SJCRH30 (cell line): ENCODE measurements around the gene ARHGEF6. TPM values are rescaled to one million over a fixed set of nuclear protein-coding genes. Genes with fewer than 3 reads are reported as not detected.

ENCODE experiments used
- DNase-seq, 2 experiments: peaks; one replicate each; pipeline ENCODE4 v3.0.0-alpha.2; 2015 to 2020
- H3K27ac ChIP-seq: fragments of 250-450 bp; sonication (Bioruptor Pico); 2 replicates; pipeline ENCODE4 v1.5.1; 2020; ENCODE audit warnings: mild to moderate bottlenecking, moderate library complexity
- H3K27me3 ChIP-seq: fragments of 250-450 bp; sonication (Bioruptor Pico); 2 replicates; pipeline ENCODE4 v1.5.1; 2020; ENCODE audit warnings: mild to moderate bottlenecking, moderate library complexity
- H3K36me3 ChIP-seq: fragments of 250-450 bp; sonication (Bioruptor Pico); 2 replicates; pipeline ENCODE4 v1.5.1; 2020; ENCODE audit warnings: mild to moderate bottlenecking, moderate library complexity
- H3K4me1 ChIP-seq: fragments of 250-450 bp; sonication (Bioruptor Pico); 2 replicates; pipeline ENCODE4 v1.5.1; 2020; ENCODE audit warnings: mild to moderate bottlenecking, moderate library complexity
- H3K4me3 ChIP-seq: fragments of 250-450 bp; sonication (Bioruptor Pico); 2 replicates; pipeline ENCODE4 v1.5.1; 2020; ENCODE audit warnings: mild to moderate bottlenecking, moderate library complexity
- H3K9me3 ChIP-seq: fragments of 250-450 bp; sonication (Bioruptor Pico); replicated peaks from 2 replicates; pipeline ENCODE4 v1.5.1; 2020; ENCODE audit warnings: mild to moderate bottlenecking, moderate library complexity
- total RNA-seq: library from RNA; depleted of rRNA; stranded (reverse); fragments of >200 nt; shearing (Covaris generic); gene quantifications from 2 replicates; pipeline ENCODE4 v1.2.3, GENCODE V29; 2014

ARHGEF6 gene
- total RNA-seq, 1 experiment from 2014 or later, result 10.8 TPM

GRCh38 chrX:136636121-136636520 lies 144.6 kb downstream of the ARHGEF6 start:
- H3K4me3 ChIP-seq, result no peak overlapping the region
- H3K4me1 ChIP-seq, result no peaks in the 10 kb centered on the region
- H3K27ac ChIP-seq, result no peak overlapping the region
- no peaks in the 10 kb centered on the region for H3K27me3 ChIP-seq
- peak; percentile 9 to 22 for DNase-seq
- H3K36me3 ChIP-seq, result no peaks in the 10 kb centered on the region
- no peaks in the 10 kb centered on the region for H3K9me3 ChIP-seq

GRCh38 chrX:136635235-136635634 lies 145.5 kb downstream of the ARHGEF6 start:
- no peak for DNase-seq
- Histone ChIP-seq H3K36me3 (no peaks in the 10 kb centered on the region), H3K27me3 (no peaks in the 10 kb centered on the region)

GRCh38 chrX:136630881-136631280 lies 149.9 kb downstream of the ARHGEF6 start:
- H3K36me3 ChIP-seq, result no peaks in the 10 kb centered on the region
- no peak for DNase-seq
- no peak overlapping the region for H3K27ac ChIP-seq
- H3K9me3 ChIP-seq, result no peaks in the 10 kb centered on the region
- no peaks in the 10 kb centered on the region for H3K27me3 ChIP-seq
- no peaks in the 10 kb centered on the region for H3K4me1 ChIP-seq
- H3K4me3 ChIP-seq, result no peak overlapping the region

More at GRCh38 chrX:136635235-136635634, 145.5 kb downstream of the ARHGEF6 start:
- Histone ChIP-seq H3K9me3 (no peaks in the 10 kb centered on the region), H3K4me3 (no peak overlapping the region), H3K27ac (no peak overlapping the region), H3K4me1 (no peaks in the 10 kb centered on the region)

- DNase-seq, result no peak
- Histone ChIP-seq H3K4me3 (no peak overlapping the region), H3K9me3 (no peaks in the 10 kb centered on the region), H3K36me3 (no peaks in the 10 kb centered on the region), H3K27ac (no peak overlapping the region), H3K27me3 (no peaks in the 10 kb centered on the region), H3K4me1 (no peaks in the 10 kb centered on the region)
Observed at GRCh38 chrX:136629084-136629750, 151.5 kb downstream of the ARHGEF6 start.

- H3K4me1 ChIP-seq, result no peaks in the 10 kb centered on the region
- no peaks in the 10 kb centered on the region for H3K36me3 ChIP-seq
- no peaks in the 10 kb centered on the region for H3K27me3 ChIP-seq
- H3K4me3 ChIP-seq, result no peak overlapping the region
- no peak for DNase-seq
- no peaks in the 10 kb centered on the region for H3K9me3 ChIP-seq
- no peak overlapping the region for H3K27ac ChIP-seq
Observed at GRCh38 chrX:136627409-136627808, 153.3 kb downstream of the ARHGEF6 start.

- Histone ChIP-seq H3K4me1 (no peaks in the 10 kb centered on the region), H3K4me3 (no peak overlapping the region), H3K27me3 (no peaks in the 10 kb centered on the region), H3K27ac (no peak overlapping the region), H3K36me3 (no peaks in the 10 kb centered on the region), H3K9me3 (no peaks in the 10 kb centered on the region)
- no peak for DNase-seq
Observed at GRCh38 chrX:136626891-136627290, 153.8 kb downstream of the ARHGEF6 start.

- Histone ChIP-seq H3K4me3 (no peak overlapping the region), H3K27me3 (no peaks in the 10 kb centered on the region), H3K4me1 (no peaks in the 10 kb centered on the region), H3K9me3 (no peaks in the 10 kb centered on the region), H3K27ac (no peak overlapping the region), H3K36me3 (no peaks in the 10 kb centered on the region)
- no peak for DNase-seq
Observed at GRCh38 chrX:136626237-136626636, 154.5 kb downstream of the ARHGEF6 start.

GRCh38 chrX:136625246-136625645 lies 155.5 kb downstream of the ARHGEF6 start:
- Histone ChIP-seq H3K9me3 (no peaks in the 10 kb centered on the region), H3K36me3 (no peaks in the 10 kb centered on the region), H3K27ac (no peak overlapping the region), H3K4me1 (no peaks in the 10 kb centered on the region), H3K27me3 (no peaks in the 10 kb centered on the region), H3K4me3 (no peak overlapping the region)
- DNase-seq, result no peak

- Histone ChIP-seq H3K4me3 (no peak overlapping the region), H3K27me3 (no peaks in the 10 kb centered on the region), H3K9me3 (no peaks in the 10 kb centered on the region), H3K27ac (no peak overlapping the region), H3K4me1 (no peaks in the 10 kb centered on the region), H3K36me3 (no peaks in the 10 kb centered on the region)
- no peak for DNase-seq
Observed at GRCh38 chrX:136623396-136623795, 157.3 kb downstream of the ARHGEF6 start.

GRCh38 chrX:136622568-136622967 lies 158.2 kb downstream of the ARHGEF6 start:
- Histone ChIP-seq H3K4me1 (no peaks in the 10 kb centered on the region), H3K4me3 (no peak overlapping the region), H3K36me3 (no peaks in the 10 kb centered on the region), H3K27ac (no peak overlapping the region), H3K27me3 (no peaks in the 10 kb centered on the region), H3K9me3 (no peaks in the 10 kb centered on the region)
- DNase-seq, result no peak

GRCh38 chrX:136620780-136621179 lies 160.0 kb downstream of the ARHGEF6 start:
- Histone ChIP-seq H3K9me3 (no peaks in the 10 kb centered on the region), H3K27ac (no peak overlapping the region), H3K36me3 (no peaks in the 10 kb centered on the region), H3K4me1 (no peaks in the 10 kb centered on the region), H3K27me3 (no peaks in the 10 kb centered on the region), H3K4me3 (no peak overlapping the region)
- no peak for DNase-seq

- Histone ChIP-seq H3K27me3 (no peaks in the 10 kb centered on the region), H3K36me3 (no peaks in the 10 kb centered on the region), H3K4me3 (no peak overlapping the region), H3K9me3 (no peaks in the 10 kb centered on the region), H3K4me1 (no peaks in the 10 kb centered on the region), H3K27ac (no peak overlapping the region)
- no peak for DNase-seq
Observed at GRCh38 chrX:136619899-136620505, 160.7 kb downstream of the ARHGEF6 start.

GRCh38 chrX:136616987-136617685 lies 163.6 kb downstream of the ARHGEF6 start:
- no peaks in the 10 kb centered on the region for H3K36me3 ChIP-seq
- no peaks in the 10 kb centered on the region for H3K27me3 ChIP-seq
- H3K4me1 ChIP-seq, result no peaks in the 10 kb centered on the region
- no peak overlapping the region for H3K4me3 ChIP-seq
- DNase-seq, result no peak
- no peak overlapping the region for H3K27ac ChIP-seq
- H3K9me3 ChIP-seq, result no peaks in the 10 kb centered on the region
